GM23338 (cell line): ENCODE data around the gene AGAP1.

Experiments used
- CREB1 ChIP-seq: fragments of 250-450 bp; sonication (Bioruptor Pico); IDR thresholded peaks from 2 replicates; pipeline ENCODE4 v1.5.0; 2020; ENCODE audit warnings: low read depth, mild to moderate bottlenecking, moderate library complexity
- EZH2 ChIP-seq: fragments of 200-600 bp; sonication (generic); IDR thresholded peaks from one replicate; pipeline ENCODE4 v1.8.0; 2017; ENCODE audit warnings: antibody characterized with exemption, mild to moderate bottlenecking, low read depth; ENCODE audit not compliant: unreplicated experiment
- EZH2phosphoT487 ChIP-seq: fragments of 200-600 bp; sonication (generic); IDR thresholded peaks from one replicate; pipeline ENCODE4 v1.8.1; 2018; ENCODE audit warnings: antibody characterized with exemption; ENCODE audit not compliant: unreplicated experiment
- NANOG ChIP-seq: IDR thresholded peaks from 2 replicates; pipeline ENCODE4 v1.6.1; 2016; ENCODE audit warnings: antibody characterized with exemption, borderline replicate concordance
- POLR2AphosphoS5 ChIP-seq: IDR thresholded peaks from 2 replicates; pipeline ENCODE4 v1.6.1; 2016; ENCODE audit warnings: antibody characterized with exemption, low read depth
- STAT1 ChIP-seq: IDR thresholded peaks from one replicate; pipeline ENCODE4 v1.6.1; 2016; ENCODE audit warnings: antibody characterized with exemption; ENCODE audit not compliant: unreplicated experiment
- ZNF114 ChIP-seq: fragments of 250-450 bp; sonication (Bioruptor Pico); IDR thresholded peaks from 2 replicates; pipeline ENCODE4 v1.5.0; 2020; ENCODE audit warnings: mild to moderate bottlenecking, moderate library complexity
- ZNF331 ChIP-seq: fragments of 250-450 bp; sonication (Bioruptor Pico); IDR thresholded peaks from 2 replicates; pipeline ENCODE4 v1.5.0; 2020; ENCODE audit warnings: low read depth, mild to moderate bottlenecking, moderate library complexity
- TF ChIP-seq, protein P1 (sequence below), 2 experiments: fragments of 200-600 bp in 1 of 2; sonication (generic) in 1 of 2; conservative IDR thresholded peaks; 2 replicates each; pipeline versions ENCODE4 v1.5.1 to v1.6.1; 2016 to 2017; ENCODE audit warnings: antibody characterized with exemption in 2 of 2, low read depth in 2 of 2, mild to moderate bottlenecking in 2 of 2, moderate library complexity in 1 of 2
- TF ChIP-seq, protein P2 (sequence below): IDR thresholded peaks from one replicate; pipeline ENCODE4 v1.6.1; 2018; ENCODE audit warnings: antibody characterized with exemption; ENCODE audit not compliant: unreplicated experiment
- TF ChIP-seq, protein P3 (sequence below): IDR thresholded peaks from 2 replicates; pipeline ENCODE4 v1.6.1; 2016; ENCODE audit warnings: antibody characterized with exemption

GRCh38 chr2:236052206-236052605, 558.4 kb downstream of the AGAP1 start:
- TF ChIP-seq, protein P1, sequence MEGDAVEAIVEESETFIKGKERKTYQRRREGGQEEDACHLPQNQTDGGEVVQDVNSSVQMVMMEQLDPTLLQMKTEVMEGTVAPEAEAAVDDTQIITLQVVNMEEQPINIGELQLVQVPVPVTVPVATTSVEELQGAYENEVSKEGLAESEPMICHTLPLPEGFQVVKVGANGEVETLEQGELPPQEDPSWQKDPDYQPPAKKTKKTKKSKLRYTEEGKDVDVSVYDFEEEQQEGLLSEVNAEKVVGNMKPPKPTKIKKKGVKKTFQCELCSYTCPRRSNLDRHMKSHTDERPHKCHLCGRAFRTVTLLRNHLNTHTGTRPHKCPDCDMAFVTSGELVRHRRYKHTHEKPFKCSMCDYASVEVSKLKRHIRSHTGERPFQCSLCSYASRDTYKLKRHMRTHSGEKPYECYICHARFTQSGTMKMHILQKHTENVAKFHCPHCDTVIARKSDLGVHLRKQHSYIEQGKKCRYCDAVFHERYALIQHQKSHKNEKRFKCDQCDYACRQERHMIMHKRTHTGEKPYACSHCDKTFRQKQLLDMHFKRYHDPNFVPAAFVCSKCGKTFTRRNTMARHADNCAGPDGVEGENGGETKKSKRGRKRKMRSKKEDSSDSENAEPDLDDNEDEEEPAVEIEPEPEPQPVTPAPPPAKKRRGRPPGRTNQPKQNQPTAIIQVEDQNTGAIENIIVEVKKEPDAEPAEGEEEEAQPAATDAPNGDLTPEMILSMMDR (conservative IDR thresholded peaks at IDR 0.05; ENCODE audit: low read depth in 2 of 2): no peak
- TF ChIP-seq ZNF331 (no peak), POLR2AphosphoS5 (no peak), EZH2phosphoT487 (no peak), EZH2 (no peak), CREB1 (CRISPR knock-in tag) (no peak), STAT1 (no peak), NANOG (no peak), ZNF114 (no peak)
- TF ChIP-seq, protein P2, sequence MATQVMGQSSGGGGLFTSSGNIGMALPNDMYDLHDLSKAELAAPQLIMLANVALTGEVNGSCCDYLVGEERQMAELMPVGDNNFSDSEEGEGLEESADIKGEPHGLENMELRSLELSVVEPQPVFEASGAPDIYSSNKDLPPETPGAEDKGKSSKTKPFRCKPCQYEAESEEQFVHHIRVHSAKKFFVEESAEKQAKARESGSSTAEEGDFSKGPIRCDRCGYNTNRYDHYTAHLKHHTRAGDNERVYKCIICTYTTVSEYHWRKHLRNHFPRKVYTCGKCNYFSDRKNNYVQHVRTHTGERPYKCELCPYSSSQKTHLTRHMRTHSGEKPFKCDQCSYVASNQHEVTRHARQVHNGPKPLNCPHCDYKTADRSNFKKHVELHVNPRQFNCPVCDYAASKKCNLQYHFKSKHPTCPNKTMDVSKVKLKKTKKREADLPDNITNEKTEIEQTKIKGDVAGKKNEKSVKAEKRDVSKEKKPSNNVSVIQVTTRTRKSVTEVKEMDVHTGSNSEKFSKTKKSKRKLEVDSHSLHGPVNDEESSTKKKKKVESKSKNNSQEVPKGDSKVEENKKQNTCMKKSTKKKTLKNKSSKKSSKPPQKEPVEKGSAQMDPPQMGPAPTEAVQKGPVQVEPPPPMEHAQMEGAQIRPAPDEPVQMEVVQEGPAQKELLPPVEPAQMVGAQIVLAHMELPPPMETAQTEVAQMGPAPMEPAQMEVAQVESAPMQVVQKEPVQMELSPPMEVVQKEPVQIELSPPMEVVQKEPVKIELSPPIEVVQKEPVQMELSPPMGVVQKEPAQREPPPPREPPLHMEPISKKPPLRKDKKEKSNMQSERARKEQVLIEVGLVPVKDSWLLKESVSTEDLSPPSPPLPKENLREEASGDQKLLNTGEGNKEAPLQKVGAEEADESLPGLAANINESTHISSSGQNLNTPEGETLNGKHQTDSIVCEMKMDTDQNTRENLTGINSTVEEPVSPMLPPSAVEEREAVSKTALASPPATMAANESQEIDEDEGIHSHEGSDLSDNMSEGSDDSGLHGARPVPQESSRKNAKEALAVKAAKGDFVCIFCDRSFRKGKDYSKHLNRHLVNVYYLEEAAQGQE: no peak
- TF ChIP-seq, protein P3, sequence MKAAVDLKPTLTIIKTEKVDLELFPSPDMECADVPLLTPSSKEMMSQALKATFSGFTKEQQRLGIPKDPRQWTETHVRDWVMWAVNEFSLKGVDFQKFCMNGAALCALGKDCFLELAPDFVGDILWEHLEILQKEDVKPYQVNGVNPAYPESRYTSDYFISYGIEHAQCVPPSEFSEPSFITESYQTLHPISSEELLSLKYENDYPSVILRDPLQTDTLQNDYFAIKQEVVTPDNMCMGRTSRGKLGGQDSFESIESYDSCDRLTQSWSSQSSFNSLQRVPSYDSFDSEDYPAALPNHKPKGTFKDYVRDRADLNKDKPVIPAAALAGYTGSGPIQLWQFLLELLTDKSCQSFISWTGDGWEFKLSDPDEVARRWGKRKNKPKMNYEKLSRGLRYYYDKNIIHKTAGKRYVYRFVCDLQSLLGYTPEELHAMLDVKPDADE: no peak
